ENCODE data around the gene CD300A.

DNA sequence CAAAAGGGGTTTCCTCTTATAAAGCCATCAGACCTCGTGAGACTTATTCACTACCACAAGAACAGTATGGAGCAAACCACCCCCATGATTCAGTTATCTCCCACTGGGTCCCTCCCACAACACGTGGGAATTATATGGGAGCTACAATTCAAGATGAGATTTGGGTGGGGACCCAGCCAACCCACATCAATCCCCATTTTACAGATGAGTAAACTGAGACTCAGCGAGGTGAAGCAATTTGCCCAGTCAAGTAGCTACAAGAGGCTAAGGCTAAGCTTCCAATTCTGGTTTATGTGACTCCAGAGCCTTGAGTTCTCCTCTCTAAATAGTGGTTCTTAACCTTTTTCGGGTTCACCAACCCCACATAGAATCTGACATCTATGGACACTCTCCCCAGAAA is 8.8 kb downstream of the CD300A start:
- TF ChIP-seq REST (IDR thresholded peaks at IDR 0.05; ENCODE audit: insufficient replicate concordance, low read depth): no peak
- TF ChIP-seq, protein P1, sequence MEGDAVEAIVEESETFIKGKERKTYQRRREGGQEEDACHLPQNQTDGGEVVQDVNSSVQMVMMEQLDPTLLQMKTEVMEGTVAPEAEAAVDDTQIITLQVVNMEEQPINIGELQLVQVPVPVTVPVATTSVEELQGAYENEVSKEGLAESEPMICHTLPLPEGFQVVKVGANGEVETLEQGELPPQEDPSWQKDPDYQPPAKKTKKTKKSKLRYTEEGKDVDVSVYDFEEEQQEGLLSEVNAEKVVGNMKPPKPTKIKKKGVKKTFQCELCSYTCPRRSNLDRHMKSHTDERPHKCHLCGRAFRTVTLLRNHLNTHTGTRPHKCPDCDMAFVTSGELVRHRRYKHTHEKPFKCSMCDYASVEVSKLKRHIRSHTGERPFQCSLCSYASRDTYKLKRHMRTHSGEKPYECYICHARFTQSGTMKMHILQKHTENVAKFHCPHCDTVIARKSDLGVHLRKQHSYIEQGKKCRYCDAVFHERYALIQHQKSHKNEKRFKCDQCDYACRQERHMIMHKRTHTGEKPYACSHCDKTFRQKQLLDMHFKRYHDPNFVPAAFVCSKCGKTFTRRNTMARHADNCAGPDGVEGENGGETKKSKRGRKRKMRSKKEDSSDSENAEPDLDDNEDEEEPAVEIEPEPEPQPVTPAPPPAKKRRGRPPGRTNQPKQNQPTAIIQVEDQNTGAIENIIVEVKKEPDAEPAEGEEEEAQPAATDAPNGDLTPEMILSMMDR (IDR thresholded peaks at IDR 0.05; ENCODE audit: insufficient read depth, low read length): no peak
